Activated CD4-positive, alpha-beta T cell treated with anti-CD3 and anti-CD28 coated beads, Interleukin-2, amount 50 U/mL, for 1 hour (primary cell): ENCODE results near the gene CABCOCO1.

Experiments
- DNase-seq: peaks from one replicate; pipeline ENCODE4 v3.0.0-alpha.2; 2020

CABCOCO1 gene

DNA sequence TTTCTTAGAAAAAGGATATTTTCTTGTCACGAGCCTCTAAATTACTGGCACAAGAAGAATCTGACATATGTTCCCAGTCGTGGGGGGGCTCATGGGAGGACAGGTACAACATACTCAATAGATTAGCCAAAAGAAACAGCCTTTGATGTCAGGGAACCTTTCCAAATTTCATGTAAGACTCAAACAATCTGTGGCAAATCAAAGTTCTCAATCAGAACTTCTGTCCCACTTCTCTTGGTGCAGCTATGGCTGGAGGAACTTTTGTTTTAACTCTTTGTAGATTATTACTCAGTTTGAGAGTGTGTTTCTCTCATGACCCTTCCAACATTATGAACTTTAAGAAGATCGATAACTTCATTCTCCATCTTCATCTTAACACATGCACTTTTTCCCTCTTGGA lies 124.4 kb downstream of the CABCOCO1 start:
- DNase-seq = no peak

DNA sequence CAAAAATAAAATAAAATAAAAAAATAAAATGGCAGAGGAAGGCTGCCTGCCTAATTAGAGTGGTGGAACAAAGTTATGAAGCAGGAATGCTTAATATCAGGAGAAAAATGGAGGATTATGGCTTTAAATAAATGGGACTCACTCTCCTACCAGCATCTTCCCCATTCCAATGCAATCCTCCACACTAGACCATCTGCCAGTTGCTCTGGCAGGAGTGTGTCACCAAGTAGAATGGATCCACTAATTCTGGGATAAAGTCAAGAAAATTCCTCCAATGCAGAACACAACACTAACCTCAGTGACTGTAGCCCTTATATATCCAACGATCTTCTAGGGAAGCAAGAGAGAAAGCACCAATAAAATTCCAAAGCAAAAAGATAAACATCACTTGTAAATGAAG lies 126.3 kb downstream of the CABCOCO1 start:
- DNase-seq = no peak

- no peak for DNase-seq
Observed at GRCh38 chr10:61791216-61791615, 128.5 kb downstream of the CABCOCO1 start.

GRCh38 chr10:61792097-61792716 lies 129.5 kb downstream of the CABCOCO1 start:
- DNase-seq = no peak

- no peak for DNase-seq
Observed at GRCh38 chr10:61792921-61793320, 130.2 kb downstream of the CABCOCO1 start.

DNA sequence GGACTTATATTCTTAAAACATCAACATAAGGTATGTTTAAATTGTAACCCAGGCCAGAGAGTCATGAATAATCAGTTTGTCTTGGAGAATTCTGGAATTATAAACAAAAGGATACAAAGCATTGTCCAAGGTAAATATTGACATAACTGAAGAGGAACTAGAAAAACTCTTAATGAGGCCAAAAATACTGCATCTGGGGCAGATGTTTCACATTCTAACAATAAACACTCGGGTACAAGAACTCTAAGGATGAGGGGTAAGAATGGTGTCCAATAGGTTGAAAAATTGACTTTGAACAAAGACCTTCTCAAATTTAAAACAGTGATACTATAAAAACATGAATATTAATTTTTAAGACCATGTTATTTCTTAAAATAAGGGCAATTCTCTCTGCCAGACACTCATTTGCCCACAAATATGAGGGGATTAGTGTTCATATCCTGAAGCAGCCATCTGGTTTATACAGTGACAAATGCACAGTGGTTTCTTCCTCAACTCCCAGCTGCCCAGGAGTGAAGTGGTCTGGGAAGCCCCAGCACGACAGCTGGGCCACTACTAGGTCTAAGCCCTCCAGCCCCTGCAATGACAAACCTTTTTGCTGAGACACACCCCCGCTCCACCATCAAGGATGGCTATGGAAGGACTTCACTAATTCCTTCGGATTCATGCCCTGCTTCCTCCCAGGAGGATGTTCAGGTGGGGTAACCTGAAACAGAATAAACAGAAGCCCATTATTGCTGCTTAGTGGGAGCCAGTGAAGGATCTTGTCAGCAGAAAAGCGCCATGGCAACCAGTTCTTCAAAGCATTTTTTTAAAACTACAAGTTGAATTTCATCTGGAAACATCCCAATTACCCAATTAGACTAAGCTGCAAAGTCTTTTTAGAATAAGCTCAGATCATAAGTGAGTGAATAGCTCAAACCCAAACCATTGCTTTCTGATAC lies 131.3 kb downstream of the CABCOCO1 start:
- DNase-seq = no peak

DNA sequence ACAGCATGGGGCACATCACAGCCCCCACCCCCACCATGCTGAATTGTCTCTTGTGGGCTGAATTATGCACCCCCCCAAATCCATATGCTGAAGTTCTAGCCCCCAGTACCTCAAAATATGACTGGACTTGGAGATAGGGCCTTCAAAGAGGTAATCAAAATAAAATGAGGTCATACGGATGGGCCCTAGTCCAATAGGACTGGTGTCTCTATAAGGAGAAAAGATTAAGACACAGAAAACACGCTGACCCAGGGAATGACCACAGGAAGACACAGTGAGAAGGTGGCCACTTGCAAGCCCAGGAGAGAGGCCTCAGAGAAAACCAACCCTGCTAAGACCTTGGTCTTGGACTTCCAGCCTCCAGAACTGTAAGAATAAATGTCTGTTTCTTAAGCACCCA lies 132.4 kb downstream of the CABCOCO1 start:
- DNase-seq = no peak

DNA sequence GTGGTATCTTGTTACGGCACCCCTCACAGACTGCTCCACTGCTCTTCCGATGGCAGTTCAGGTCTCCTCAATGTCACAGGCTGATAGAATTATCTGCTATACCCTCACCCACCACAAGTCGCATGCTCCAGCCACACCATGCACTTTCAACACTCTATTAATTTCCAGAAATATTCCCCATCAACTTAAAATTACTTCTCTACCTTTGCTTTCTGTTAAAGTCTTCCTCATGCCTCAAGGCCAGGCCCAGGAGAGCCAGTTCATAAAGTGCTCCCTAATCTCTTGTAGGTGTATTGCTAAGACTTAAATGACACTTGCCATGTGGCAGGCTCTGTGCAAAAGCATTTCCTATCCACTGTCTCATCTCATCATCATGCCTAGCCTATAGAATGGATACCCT lies 132.8 kb downstream of the CABCOCO1 start:
- DNase-seq = no peak

DNA sequence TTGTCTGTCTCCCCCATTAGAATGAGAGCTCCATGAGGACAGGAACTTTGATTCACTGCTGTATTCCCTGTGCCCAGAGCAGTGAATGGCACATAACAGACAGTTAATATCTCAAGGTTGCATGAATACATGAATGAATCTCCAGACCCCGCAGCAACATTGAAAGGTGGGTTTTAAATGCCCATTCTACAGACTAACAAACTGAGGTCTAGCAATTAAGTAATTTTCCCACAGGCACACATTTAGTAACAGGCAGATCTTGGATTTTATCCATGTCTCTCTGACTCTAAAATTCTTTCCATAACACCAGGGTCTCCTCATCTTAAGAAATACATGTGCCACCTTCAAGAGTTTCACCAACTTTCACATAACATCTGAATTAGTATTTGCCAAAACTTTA lies 134.1 kb downstream of the CABCOCO1 start:
- no peak for DNase-seq

DNA sequence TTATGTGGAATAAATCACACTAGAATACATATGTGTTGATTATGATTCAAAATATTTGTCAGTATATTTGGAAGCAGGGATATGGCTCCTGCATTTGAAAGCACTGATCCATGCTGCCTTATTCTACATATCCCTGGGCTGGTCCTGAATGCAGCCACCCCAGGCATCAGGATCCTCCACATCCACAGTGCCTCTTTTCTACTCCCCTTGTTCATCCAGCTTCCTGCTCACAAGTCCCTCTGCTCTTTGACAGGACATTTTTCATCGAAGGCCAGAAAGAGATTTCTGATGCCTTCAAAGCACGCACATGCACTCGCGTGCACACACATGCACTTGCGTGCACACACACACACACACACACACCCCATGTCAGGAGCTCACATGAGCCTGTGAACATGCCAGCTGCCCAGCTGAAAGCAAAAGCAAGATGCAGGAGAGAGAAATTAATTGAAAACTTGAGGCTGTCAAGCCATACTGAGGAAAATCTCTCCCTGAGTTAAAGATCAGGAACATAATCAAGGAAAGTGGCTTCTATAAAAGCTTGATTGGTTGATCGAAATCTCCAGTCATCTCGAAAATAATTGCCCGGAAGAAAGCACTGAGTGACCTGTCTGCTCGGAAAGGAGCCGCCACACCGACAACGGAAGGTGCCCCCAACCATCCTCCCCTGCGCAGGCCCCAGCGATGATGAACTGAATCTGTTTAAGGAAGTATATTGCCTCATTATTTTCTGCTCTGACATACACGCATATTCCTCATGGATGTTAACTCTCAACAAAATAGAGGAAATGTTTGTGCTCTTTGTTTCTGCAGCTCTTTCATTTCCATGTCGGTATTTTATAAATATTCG lies 134.8 kb downstream of the CABCOCO1 start:
- no peak for DNase-seq

- DNase-seq = no peak
Observed at GRCh38 chr10:61798713-61799112, 136.0 kb downstream of the CABCOCO1 start.

DNA sequence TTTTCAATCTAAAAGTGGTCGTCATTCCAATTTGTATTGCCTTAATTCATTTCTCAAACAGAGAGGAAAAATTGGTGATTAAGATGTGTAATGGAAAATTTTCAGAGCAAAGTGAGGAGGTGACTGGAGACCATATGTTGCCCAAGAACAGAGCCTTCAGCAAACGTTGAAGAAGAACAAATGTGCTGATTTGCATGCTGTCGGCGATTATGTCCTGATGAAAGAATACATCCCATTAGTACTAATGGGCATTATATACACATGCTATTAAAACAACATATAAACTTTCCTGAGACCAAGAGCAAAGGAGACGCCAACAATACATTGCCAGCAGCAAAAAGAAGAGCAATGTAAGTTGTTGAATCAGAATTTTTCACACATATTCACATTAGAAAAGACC lies 138.8 kb downstream of the CABCOCO1 start:
- no peak for DNase-seq

- no peak for DNase-seq
Observed at GRCh38 chr10:61803269-61803668, 140.5 kb downstream of the CABCOCO1 start.

- no peak for DNase-seq
Observed at GRCh38 chr10:61804414-61804813, 141.7 kb downstream of the CABCOCO1 start.

DNA sequence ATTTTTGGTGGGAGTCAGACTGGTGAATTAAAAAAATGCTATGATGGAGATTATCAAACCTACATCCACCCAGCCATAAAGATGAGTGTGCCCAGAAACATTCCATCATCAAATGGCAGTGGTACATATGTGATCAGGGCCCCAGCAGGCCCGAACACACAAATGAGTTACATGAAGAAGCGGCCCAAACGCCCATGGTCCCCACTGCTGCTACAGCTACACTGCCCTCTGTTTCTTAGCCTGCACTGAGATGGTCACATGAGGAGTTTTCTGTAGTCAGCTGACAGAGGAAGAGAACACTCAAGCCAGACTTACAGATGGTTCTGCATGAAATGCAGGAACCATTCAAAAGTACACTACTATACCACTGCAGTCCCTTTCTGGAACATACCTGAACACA lies 142.4 kb downstream of the CABCOCO1 start:
- no peak for DNase-seq

GRCh38 chr10:61810263-61810662 lies 147.5 kb downstream of the CABCOCO1 start:
- no peak for DNase-seq

DNA sequence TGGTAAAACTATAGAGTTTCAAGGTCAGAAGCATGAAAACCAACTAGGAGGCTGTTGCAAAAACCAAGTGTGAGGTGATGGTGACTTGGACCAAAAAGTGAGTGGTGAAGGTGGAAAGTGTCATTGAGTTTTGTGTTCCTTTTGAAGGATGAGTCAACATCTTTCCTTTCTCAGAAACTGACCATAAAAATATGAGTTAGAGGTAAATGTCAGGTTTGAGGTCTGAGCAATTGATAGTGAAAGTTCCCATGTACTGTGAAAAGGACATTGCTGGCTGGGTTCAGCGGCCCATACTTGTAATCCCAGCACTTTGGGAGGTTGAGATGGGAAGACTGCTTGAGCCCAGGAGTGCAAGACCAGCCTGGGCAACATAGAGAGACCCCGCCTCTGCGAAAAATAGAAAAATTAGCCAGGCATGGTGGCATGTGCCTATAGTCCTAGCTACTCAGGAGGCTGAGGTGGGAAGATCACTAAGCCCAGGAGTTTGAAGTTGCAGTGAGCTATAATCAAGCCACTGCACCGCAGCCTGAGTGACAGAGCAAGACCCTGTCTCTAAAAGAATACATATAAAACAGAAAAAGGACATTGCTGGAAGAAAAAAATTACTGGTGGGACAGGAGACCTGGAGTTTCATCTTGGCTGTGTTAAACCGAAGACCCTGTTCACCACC lies 149.5 kb downstream of the CABCOCO1 start:
- no peak for DNase-seq

GRCh38 chr10:61812920-61813319 lies 150.2 kb downstream of the CABCOCO1 start:
- DNase-seq = no peak

GRCh38 chr10:61814160-61814559 lies 151.4 kb downstream of the CABCOCO1 start:
- no peak for DNase-seq

GRCh38 chr10:61815496-61815895 lies 152.8 kb downstream of the CABCOCO1 start:
- DNase-seq = no peak
